Prostate gland (tissue), 2 donors: Measurements from ENCODE around the gene MARCHF7. TPM values are rescaled to one million over a fixed set of nuclear protein-coding genes. Genes with fewer than 3 reads are reported as not detected.
"Not testable (repeated sequence)": the region's sequence is repeated elsewhere in the genome, so short reads cannot be mapped to it uniquely, and the experiment has no call there.

Experiments used
- DNase-seq: peaks from one replicate; pipeline ENCODE4 v3.0.0-alpha.2; 2019; ENCODE audit warnings: low spot score
- H3K27ac ChIP-seq, 2 donors: fragments of 200-600 bp; sonication (generic); 2 replicates each; pipeline ENCODE4 v1.5.1; 2017 to 2019
- H3K27me3 ChIP-seq: fragments of 200-600 bp; sonication (generic); replicated peaks from 2 replicates; pipeline ENCODE4 v1.5.1; 2019; ENCODE audit not compliant: insufficient read depth
- H3K36me3 ChIP-seq, 2 donors: fragments of 200-600 bp; sonication (generic); 1 replicate in 1 of 2; 2 replicates in 1 of 2; pipeline versions ENCODE4 v1.5.1 to v1.8.1; 2017 to 2019
- H3K4me1 ChIP-seq: fragments of 200-600 bp; sonication (generic); replicated peaks from 2 replicates; pipeline ENCODE4 v1.5.1; 2019
- H3K4me3 ChIP-seq, 2 donors: fragments of 200-600 bp; sonication (generic); 2 replicates each; pipeline ENCODE4 v1.5.1; 2017 to 2019
- H3K9me3 ChIP-seq: fragments of 200-600 bp; sonication (generic); 2 replicates; pipeline ENCODE4 v1.5.1; 2017
- CTCF ChIP-seq, 4 experiments: fragments of 200-600 bp in 2 of 4; fragments of 450-650 bp in 2 of 4; sonication (generic) in 2 of 4; IDR thresholded peaks; 1 replicate in 3 of 4; 2 replicates in 1 of 4; pipeline ENCODE4 v1.5.1; 2016 to 2019; ENCODE audit warnings: antibody characterized with exemption in 4 of 4, mild to moderate bottlenecking in 2 of 4, moderate library complexity in 2 of 4
- POLR2A ChIP-seq: fragments of 450-650 bp; IDR thresholded peaks from one replicate; pipeline ENCODE4 v1.6.1; 2016; ENCODE audit warnings: antibody characterized with exemption, mild to moderate bottlenecking
- POLR2AphosphoS5 ChIP-seq: sonication (generic); formaldehyde crosslinking; IDR thresholded peaks from one replicate; pipeline ENCODE4 v1.6.1; 2017; ENCODE audit warnings: antibody characterized with exemption
- WGBS: methylation state at CpG from one replicate; pipeline ENCODE4 v1.1.5; 2018; 5-methylcytosine and 5-hydroxymethylcytosine counted together
- intact Hi-C: fragments of 100-400 bp; cut with DNase I; formaldehyde crosslinking; loops from one replicate; pipeline ENCODE4 v1.14.2; 2022
- total RNA-seq, 2 donors: library from RNA; depleted of rRNA; stranded (reverse); fragments of >200 nt; gene quantifications; one replicate each; pipeline ENCODE4 v1.1.0, GENCODE V29; 2016

MARCHF7 gene
- total RNA-seq, 2 donors from 2014 or later: 60.7 to 119 TPM

DNA sequence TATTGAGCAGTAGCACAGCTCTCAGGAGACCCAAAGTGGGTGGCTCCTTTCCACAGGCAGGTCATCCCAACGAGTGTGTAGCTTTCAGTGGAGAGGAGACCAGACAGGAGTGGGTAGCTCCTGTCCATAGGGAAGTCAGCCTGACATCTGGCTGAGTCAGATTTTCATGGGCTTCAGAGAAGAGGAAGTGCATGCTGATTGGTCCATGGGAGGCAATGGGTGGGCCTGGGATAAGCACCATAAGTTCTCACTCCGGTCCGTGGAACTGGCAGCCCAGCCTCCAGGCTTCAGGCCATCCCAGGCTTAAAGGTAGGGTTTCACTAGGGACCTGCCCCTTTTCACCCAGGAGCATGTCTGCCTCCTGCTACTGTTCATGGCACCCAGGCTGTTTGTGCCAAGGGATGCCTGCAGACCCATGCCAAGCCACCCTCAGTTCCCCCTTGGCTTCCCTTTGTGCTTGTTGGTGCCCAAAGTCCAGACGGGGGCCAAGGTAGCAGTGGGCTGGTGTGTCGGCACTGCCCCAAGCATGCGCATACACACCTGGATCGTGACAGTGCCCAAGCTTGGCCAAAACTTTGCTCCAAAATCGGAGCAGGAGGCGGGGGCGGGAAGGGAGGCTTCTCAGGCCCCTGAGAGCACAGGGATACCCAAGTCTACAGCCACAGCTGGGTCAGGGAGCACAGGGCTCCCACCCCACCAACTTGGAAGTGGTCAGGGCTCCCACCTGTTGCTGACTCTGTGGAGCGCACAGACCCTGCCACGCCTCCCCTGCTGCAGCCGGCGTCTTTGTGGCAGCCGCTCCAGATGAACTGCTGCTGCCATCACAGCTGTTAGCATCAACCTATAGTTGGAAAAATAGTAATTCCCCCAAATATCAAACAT lies 26.4 kb downstream of the MARCHF7 start:
- no peaks in the 10 kb centered on the region for H3K36me3 ChIP-seq
- DNase-seq: no peak
- H3K9me3 ChIP-seq: no peaks in the 10 kb centered on the region
- 91% methylated on average over 14 of the region's 15 CpGs for WGBS
- H3K4me3 ChIP-seq: no peak overlapping the region
- intact Hi-C loops: no loop called here
- TF ChIP-seq POLR2A (no peak), POLR2AphosphoS5 (no peak)
- H3K27ac ChIP-seq: no peak overlapping the region
- no peaks in the 10 kb centered on the region for H3K27me3 ChIP-seq
- no peaks in the 10 kb centered on the region for H3K4me1 ChIP-seq

- Histone ChIP-seq H3K9me3 (no peaks in the 10 kb centered on the region), H3K4me3 (no peak overlapping the region), H3K27ac (no peak overlapping the region), H3K36me3 (no peaks in the 10 kb centered on the region), H3K27me3 (no peaks in the 10 kb centered on the region), H3K4me1 (no peaks in the 10 kb centered on the region)
- no peak for DNase-seq
- 96% methylated on average over 6 of the region's 6 CpGs for WGBS
- TF ChIP-seq POLR2A (no peak), POLR2AphosphoS5 (no peak), CTCF (IDR thresholded peaks at IDR 0.05) (no peak)
- intact Hi-C loops: no loop called here
These were observed 30.5 kb downstream of the MARCHF7 start for GRCh38 chr2:159742846-159743245.

DNA sequence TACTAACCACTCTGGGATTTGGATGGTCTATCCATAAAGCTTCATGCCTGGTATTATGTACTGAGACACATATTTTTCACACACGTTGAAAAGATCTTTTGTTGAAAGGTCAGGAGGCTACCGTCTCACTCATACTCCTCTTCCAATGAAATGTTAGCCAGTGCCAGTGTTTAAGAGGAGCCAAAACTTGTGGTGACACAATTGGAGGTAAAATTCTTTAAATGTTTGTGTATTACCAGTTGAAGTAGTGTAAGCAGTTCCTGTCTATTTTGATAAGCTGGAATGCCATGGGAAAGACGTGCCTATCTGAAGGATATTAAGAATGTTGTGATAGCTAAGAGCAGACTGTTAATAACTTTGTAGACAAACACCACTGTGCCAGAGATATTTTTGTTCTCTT lies 32.1 kb downstream of the MARCHF7 start:
- Histone ChIP-seq H3K27me3 (no peaks in the 10 kb centered on the region), H3K27ac (no peak overlapping the region), H3K36me3 (no peaks in the 10 kb centered on the region), H3K9me3 (no peaks in the 10 kb centered on the region), H3K4me1 (no peaks in the 10 kb centered on the region), H3K4me3 (no peak overlapping the region)
- no peak for DNase-seq
- intact Hi-C loops: no loop called here
- TF ChIP-seq CTCF (IDR thresholded peaks at IDR 0.05) (no peak), POLR2A (no peak), POLR2AphosphoS5 (no peak)
- WGBS: 56% methylated on average over 3 of the region's 3 CpGs

- 95% methylated on average over 11 of the region's 11 CpGs for WGBS
- H3K4me1 ChIP-seq, H3K4me3 ChIP-seq, H3K36me3 ChIP-seq, H3K9me3 ChIP-seq, H3K27ac ChIP-seq, DNase-seq, H3K27me3 ChIP-seq, intact Hi-C loops: not testable (repeated sequence)
These were observed 32.9 kb downstream of the MARCHF7 start for GRCh38 chr2:159745237-159745636.

DNA sequence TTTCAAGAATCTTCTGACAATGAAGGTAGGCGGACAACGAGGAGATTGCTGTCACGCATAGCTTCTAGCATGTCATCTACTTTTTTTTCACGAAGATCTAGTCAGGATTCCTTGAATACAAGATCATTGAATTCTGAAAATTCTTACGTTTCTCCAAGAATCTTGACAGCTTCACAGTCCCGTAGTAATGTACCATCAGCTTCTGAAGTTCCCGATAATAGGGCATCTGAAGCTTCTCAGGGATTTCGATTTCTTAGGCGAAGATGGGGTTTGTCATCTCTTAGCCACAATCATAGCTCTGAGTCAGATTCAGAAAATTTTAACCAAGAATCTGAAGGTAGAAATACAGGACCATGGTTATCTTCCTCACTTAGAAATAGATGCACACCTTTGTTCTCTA lies 35.8 kb downstream of the MARCHF7 start:
- no peak for DNase-seq
- Histone ChIP-seq H3K27ac (no peak overlapping the region), H3K36me3 (no peaks in the 10 kb centered on the region), H3K27me3 (no peaks in the 10 kb centered on the region), H3K4me1 (no peaks in the 10 kb centered on the region), H3K9me3 (no peaks in the 10 kb centered on the region), H3K4me3 (no peak overlapping the region)
- intact Hi-C loops: no loop called here
- TF ChIP-seq CTCF (IDR thresholded peaks at IDR 0.05) (no peak), POLR2A (no peak), POLR2AphosphoS5 (no peak)
- 98% methylated on average over 9 of the region's 9 CpGs for WGBS

DNA sequence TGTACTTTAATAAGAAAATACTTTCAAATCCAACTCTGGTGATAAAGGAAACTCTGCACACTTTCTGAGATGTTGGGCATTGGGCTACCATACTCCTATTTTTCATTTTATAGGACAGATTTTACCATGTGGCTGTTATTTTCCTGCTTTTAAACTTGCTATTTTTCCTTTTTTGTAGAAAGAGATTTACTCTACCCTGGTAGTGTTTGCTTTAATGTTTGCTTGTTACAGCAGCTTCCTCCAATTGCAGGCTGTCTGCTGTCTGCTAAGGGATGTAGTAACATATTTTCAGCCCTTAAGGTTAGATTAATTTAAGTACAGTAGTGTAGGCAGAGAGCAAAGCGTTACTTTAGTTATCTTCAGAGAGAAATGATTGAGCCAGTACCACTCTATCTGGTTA lies 38.6 kb downstream of the MARCHF7 start:
- H3K27me3 ChIP-seq: no peaks in the 10 kb centered on the region
- H3K36me3 ChIP-seq: no peaks in the 10 kb centered on the region
- no peak overlapping the region for H3K4me3 ChIP-seq
- WGBS: 84% methylated on average over 1 of the region's 1 CpG
- H3K27ac ChIP-seq: no peak overlapping the region
- intact Hi-C loops: no loop called here
- no peaks in the 10 kb centered on the region for H3K4me1 ChIP-seq
- no peaks in the 10 kb centered on the region for H3K9me3 ChIP-seq
- DNase-seq: no peak
- TF ChIP-seq POLR2AphosphoS5: no peak
- no peak for TF ChIP-seq CTCF (IDR thresholded peaks at IDR 0.05)
- TF ChIP-seq POLR2A: no peak
